ENCODE measurements around the gene TGIF1.

TGIF1 gene

DNA sequence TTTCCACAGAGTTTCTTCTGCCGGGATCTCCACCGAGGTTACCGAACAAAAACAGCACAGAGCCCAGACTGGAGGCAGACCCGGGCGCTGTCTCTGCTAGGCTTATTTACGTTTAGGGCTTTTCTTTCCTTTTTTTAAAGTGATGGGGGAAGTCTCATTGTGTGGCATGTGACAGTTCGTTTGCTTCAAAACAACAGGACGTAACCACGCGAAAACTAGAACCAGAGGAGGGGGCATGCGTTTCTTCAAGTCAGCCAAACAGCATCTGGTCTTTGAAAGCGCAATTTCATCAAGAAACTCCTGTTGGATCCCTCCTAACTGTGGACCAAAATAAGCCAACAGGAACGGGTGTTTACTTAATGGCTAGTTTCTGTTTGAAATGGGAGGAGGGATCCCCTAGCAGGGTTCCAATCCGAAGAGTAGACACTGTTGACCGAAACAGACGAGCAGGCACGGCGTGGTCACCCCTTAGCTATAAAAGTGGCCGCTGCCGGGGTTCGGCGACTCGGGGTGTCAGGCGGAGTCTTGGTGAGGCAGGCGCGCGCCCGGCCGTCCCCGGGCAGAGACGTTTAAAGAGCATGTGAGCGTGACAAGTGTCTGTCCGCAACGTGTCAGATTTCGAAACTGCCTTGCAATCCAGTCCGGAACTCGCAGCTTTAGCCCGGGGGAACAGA lies 997 bp upstream of the TGIF1 start:
- Histone ChIP-seq H3K36me3 (ENCODE audit: control insufficient read depth, insufficient read depth, low read length) (no peaks in the 10 kb centered on the region), H3K27ac (ENCODE audit: insufficient read depth, low read length, poor library complexity, severe bottlenecking) (peak overlapping the region; percentile 99), H3K4me3 (ENCODE audit: insufficient read depth, low read depth, low read length, poor library complexity, severe bottlenecking) (peak overlapping the region; percentile 59), H3K9me3 (ENCODE audit: control insufficient read depth, low read length) (no peaks in the 10 kb centered on the region), H3K4me1 (ENCODE audit: control insufficient read depth, insufficient read depth, low read length, poor library complexity, severe bottlenecking) (peaks cover 34% of the 10 kb centered on the region), H3K27me3 (replicated peaks; ENCODE audit: control insufficient read depth, insufficient read depth, low read length, poor library complexity, severe bottlenecking) (no peaks in the 10 kb centered on the region)
- peak; percentile 67 to 80 (median 70) for DNase-seq

DNA sequence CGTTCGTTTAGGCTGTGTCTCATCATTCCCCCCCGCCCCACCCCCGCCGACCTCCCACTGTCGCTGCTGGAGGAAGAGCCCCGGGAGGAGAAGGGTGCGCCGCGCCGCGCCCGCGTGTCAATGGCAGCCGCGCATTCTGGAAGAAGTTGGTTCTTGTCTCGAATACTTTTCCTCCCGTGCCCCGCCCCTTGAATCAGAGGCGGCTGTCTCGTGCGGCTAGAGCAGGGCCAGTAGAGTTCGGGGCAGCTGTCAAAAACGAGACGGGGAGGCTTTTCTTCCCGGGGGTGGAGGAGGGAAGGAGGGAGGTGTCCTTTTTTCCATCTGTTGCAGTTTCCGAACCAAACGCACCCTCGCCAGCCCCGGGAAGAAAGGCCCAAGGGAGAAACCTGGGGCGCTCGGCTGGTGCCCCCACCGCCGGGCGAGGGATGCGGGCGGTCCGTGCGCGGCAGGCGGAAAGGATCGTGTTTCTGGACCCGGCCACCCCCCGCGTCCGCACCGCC lies 410 bp upstream of the TGIF1 start:
- H3K36me3 ChIP-seq (ENCODE audit: control insufficient read depth, insufficient read depth, low read length): no peaks in the 10 kb centered on the region
- peak overlapping the region; percentile 71 for H3K4me3 ChIP-seq (ENCODE audit: insufficient read depth, low read depth, low read length, poor library complexity, severe bottlenecking)
- peak in 1 of 3 donors; percentile 76 for DNase-seq
- H3K9me3 ChIP-seq (ENCODE audit: control insufficient read depth, low read length): no peaks in the 10 kb centered on the region
- H3K27me3 ChIP-seq (replicated peaks; ENCODE audit: control insufficient read depth, insufficient read depth, low read length, poor library complexity, severe bottlenecking): no peaks in the 10 kb centered on the region
- peak overlapping the region; percentile 99 for H3K27ac ChIP-seq (ENCODE audit: insufficient read depth, low read length, poor library complexity, severe bottlenecking)
- peaks cover 34% of the 10 kb centered on the region for H3K4me1 ChIP-seq (ENCODE audit: control insufficient read depth, insufficient read depth, low read length, poor library complexity, severe bottlenecking)

DNA sequence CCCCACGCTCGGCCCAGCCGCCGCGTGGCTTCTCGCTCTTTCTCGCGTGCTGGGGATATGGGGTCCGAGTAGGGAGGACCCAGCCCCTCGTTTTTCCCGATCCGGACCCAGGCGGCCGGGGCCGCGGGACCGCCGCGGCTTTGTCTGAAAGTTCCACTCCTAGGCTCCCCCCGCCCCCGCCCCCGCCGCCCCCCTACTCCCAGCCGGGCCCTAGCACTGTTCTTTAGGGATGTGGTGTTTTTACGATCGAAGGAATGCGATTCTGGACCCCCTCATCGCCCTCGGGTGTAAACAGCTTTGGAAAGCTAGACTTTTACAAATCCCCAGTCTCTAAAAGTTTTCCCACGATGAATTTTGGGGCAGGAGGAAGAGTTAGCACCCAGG lies 819 bp downstream of the TGIF1 start:
- Histone ChIP-seq H3K4me1 (ENCODE audit: control insufficient read depth, insufficient read depth, low read length, poor library complexity, severe bottlenecking) (peaks cover 34% of the 10 kb centered on the region), H3K27me3 (replicated peaks; ENCODE audit: control insufficient read depth, insufficient read depth, low read length, poor library complexity, severe bottlenecking) (no peaks in the 10 kb centered on the region), H3K36me3 (ENCODE audit: control insufficient read depth, insufficient read depth, low read length) (no peaks in the 10 kb centered on the region), H3K9me3 (ENCODE audit: control insufficient read depth, low read length) (no peaks in the 10 kb centered on the region), H3K4me3 (ENCODE audit: insufficient read depth, low read depth, low read length, poor library complexity, severe bottlenecking) (peak overlapping the region; percentile 74), H3K27ac (ENCODE audit: insufficient read depth, low read length, poor library complexity, severe bottlenecking) (peak overlapping the region; percentile 99)
- no peak for DNase-seq

DNA sequence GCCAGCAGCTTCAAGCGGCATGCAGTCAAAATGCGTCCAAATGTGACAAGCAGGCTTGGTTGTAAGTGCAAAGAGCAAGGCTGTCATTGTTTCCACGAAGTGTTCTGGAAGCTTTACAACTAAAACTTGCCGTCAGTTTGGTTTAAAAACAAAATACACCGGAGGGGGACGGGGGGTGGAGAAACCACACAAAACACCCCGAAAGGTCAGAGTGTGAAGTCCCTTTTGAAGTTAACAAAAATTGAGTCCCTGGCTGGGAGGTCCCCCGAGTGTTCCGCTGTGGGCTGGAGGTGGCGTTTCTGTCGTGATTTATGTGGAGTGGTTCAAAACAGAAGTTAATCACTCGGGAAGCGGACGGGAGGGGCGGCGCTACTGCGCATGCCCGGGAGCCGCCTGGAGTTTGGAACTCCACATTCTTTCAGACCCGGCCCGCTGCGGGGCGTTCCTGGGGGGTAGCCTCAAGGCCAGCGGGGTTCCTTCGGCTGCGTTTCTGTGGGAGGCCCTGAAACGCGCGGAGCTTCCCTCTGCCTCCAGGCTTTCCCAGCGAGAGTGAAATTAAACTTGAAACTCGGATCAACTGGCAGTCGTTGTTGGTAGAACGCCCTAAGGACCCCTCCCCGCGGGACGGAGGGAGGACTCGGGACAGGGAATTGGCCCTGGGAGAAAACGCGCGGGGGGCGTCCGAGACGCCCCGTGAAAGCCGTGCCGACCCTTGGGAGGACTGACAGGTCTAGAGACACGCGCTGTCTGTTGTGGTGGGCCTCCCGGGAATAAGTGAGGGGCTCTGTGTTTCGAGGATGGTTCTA lies 1.4 kb downstream of the TGIF1 start:
- peaks cover 2% of the 10 kb centered on the region for H3K36me3 ChIP-seq (ENCODE audit: control insufficient read depth, insufficient read depth, low read length)
- peak; percentile 76 to 77 (median 77) for DNase-seq
- H3K9me3 ChIP-seq (ENCODE audit: control insufficient read depth, low read length): no peaks in the 10 kb centered on the region
- peak overlapping the region; percentile 74 for H3K4me3 ChIP-seq (ENCODE audit: insufficient read depth, low read depth, low read length, poor library complexity, severe bottlenecking)
- no peaks in the 10 kb centered on the region for H3K27me3 ChIP-seq (replicated peaks; ENCODE audit: control insufficient read depth, insufficient read depth, low read length, poor library complexity, severe bottlenecking)
- H3K27ac ChIP-seq (ENCODE audit: insufficient read depth, low read length, poor library complexity, severe bottlenecking): peak overlapping the region; percentile 99
- peaks cover 34% of the 10 kb centered on the region for H3K4me1 ChIP-seq (ENCODE audit: control insufficient read depth, insufficient read depth, low read length, poor library complexity, severe bottlenecking)

DNA sequence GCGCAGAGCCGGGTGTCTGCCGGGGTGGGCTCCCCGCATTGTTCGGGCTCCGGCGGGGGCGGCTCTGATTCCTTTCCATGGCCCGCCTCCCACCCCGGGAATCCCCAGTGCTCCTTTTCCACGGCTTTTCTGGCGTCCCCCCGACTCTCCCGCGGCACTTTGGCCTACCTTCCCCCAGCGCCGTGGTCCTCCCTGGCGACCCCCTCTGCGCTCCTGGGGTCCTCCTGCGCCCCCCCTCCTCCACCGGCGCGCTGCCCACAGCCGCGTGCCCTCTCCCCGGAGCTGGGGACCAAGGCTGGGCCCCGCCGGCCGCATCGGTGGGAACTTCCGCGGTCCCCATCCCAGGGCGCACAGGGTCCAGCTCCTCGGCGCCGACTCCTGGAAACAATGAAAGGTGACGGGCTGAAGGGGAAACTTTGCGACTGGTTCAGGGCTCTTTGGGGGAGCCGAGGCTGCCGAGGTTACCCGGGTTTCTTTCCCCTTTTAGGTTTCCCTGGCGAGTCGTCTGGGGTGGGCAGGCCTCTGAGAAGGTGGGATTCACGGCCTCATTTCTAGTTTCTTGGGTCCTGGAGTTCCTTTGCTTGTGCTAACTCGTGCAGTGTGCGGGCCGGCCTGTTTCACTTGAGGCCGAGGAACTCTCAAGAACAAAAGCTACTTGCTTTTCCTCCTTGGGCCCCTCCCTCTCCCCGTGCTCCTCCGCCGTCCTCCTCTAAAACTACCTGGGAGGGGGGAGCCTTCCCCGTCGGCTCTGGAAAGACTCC lies 2.2 kb downstream of the TGIF1 start:
- Histone ChIP-seq H3K4me1 (ENCODE audit: control insufficient read depth, insufficient read depth, low read length, poor library complexity, severe bottlenecking) (peaks cover 34% of the 10 kb centered on the region), H3K4me3 (ENCODE audit: insufficient read depth, low read depth, low read length, poor library complexity, severe bottlenecking) (peak overlapping the region; percentile 74), H3K9me3 (ENCODE audit: control insufficient read depth, low read length) (no peaks in the 10 kb centered on the region), H3K27ac (ENCODE audit: insufficient read depth, low read length, poor library complexity, severe bottlenecking) (peak overlapping the region; percentile 99), H3K36me3 (ENCODE audit: control insufficient read depth, insufficient read depth, low read length) (peaks cover 9% of the 10 kb centered on the region), H3K27me3 (replicated peaks; ENCODE audit: control insufficient read depth, insufficient read depth, low read length, poor library complexity, severe bottlenecking) (no peaks in the 10 kb centered on the region)
- DNase-seq: peak in 1 of 3 donors; percentile 14

DNA sequence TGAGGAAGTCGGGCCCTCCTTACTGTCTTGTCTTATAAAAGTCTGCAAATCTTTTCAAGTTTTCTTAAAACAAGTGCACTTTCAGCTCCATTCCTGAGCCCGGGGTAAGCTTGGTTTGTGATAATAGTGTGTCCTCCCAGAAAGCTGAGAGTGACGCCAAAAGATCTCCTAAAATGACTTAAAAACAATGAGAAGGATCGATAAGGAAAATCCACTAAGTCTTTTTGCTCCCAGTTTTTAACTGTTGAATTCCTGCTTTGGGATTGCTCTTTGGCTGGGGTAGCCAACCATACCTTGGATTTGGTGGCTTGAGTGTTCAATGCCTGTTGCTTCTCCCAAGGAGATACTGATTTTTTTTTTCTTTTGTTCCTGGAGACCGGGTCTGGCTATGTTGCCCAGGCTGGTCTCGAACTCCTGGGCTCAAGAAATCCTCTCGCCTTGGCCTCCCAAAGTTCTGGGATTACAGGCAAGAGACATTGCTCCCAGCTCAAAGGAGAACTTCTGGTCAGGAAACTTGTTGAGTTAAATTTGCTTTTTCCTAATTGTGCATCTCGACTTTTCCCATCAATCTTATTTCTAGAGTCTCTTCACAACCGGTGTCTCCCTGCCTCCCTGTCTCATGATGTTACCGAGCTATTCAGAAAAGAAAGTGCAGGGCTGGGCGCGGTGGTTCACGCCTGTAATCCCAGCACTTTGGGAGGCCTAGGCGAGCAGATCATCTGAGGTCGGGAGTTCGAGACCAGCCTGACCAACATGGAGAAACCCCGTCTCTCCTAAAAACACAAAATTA lies 3.0 kb downstream of the TGIF1 start:
- Histone ChIP-seq H3K9me3 (ENCODE audit: control insufficient read depth, low read length) (no peaks in the 10 kb centered on the region), H3K27me3 (replicated peaks; ENCODE audit: control insufficient read depth, insufficient read depth, low read length, poor library complexity, severe bottlenecking) (no peaks in the 10 kb centered on the region), H3K4me1 (ENCODE audit: control insufficient read depth, insufficient read depth, low read length, poor library complexity, severe bottlenecking) (peaks cover 30% of the 10 kb centered on the region), H3K36me3 (ENCODE audit: control insufficient read depth, insufficient read depth, low read length) (peaks cover 15% of the 10 kb centered on the region), H3K27ac (ENCODE audit: insufficient read depth, low read length, poor library complexity, severe bottlenecking) (peak overlapping the region; percentile 99), H3K4me3 (ENCODE audit: insufficient read depth, low read depth, low read length, poor library complexity, severe bottlenecking) (peak overlapping the region; percentile 74)
- no peak for DNase-seq

DNA sequence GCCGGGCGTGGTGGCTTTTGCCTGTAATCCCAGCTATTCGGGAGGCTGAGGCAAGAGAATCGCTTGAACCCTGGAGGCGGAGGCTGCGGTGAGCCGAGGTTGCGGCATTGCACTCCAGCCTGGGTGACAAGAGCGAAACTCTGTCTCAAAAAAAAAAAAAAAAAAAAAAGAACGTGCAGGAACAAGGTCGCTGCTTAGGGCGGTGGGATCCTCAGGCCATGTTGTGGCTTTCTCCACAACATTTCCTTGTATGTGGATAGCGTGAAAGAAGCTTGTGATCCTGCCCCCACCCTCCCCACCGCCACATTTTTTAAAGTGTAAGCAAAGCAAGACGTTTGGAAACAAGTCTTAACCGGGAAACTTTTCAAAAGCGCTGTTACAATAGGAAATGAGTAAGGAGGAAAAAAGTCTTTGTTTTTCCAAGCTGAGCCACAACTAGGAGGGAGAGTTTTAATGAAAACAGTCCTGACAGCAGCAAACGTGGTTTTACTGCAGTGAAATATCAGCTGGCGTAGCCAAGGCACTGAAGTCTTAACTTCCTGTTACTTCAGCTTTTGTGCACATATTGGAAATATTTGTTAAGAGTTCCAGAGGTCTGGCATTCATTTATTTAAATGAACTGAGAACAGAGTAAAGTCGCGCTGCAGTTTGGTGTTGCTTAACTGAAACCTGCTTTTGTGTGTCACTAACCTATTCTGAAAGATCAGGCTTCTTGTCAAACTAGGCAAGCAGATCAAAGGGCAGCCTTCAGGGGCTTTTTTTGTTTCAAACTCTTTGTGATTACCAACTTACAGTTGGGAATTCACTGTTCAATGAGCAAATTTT lies 3.8 kb downstream of the TGIF1 start:
- Histone ChIP-seq H3K9me3 (ENCODE audit: control insufficient read depth, low read length) (no peaks in the 10 kb centered on the region), H3K27me3 (replicated peaks; ENCODE audit: control insufficient read depth, insufficient read depth, low read length, poor library complexity, severe bottlenecking) (no peaks in the 10 kb centered on the region), H3K36me3 (ENCODE audit: control insufficient read depth, insufficient read depth, low read length) (peaks cover 15% of the 10 kb centered on the region), H3K4me3 (ENCODE audit: insufficient read depth, low read depth, low read length, poor library complexity, severe bottlenecking) (peak overlapping the region; percentile 40), H3K4me1 (ENCODE audit: control insufficient read depth, insufficient read depth, low read length, poor library complexity, severe bottlenecking) (peaks cover 32% of the 10 kb centered on the region), H3K27ac (ENCODE audit: insufficient read depth, low read length, poor library complexity, severe bottlenecking) (peak overlapping the region; percentile 99)
- DNase-seq: no peak

DNA sequence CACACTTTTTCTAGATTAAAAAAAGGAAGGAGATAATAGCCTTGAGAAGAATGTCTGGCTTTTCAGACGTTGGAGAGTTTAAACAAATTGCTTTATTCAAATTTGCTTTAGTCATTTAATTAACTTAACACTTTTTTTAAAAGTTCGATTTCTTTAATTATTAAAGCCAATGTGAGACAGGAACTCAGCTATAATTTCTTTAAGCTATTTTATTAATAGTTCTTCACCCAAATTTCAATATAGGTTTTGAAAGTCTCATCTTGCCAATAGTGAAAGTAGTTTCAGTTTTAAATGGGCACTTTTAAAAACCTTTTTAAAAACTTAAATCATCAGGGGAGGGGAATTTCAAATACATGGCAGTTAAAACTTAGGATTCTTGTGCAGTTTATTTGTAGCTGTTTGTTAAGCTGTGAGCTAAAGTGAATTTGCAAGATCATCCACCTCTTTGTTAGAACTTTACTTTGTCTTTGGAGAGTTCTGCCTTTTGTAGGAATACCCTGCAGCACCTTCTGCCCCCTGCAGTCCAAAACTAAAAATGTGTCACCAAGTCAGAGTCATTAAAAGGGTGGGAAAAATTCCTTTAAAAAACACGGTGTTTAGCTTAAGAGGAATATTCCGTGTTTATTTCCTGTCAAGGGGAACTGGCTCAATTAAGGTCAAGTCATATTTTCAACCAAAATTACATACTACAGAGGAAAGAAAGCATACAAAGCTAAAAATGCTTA lies 4.6 kb downstream of the TGIF1 start:
- Histone ChIP-seq H3K4me1 (ENCODE audit: control insufficient read depth, insufficient read depth, low read length, poor library complexity, severe bottlenecking) (peaks cover 34% of the 10 kb centered on the region), H3K4me3 (ENCODE audit: insufficient read depth, low read depth, low read length, poor library complexity, severe bottlenecking) (peak overlapping the region; percentile 24), H3K36me3 (ENCODE audit: control insufficient read depth, insufficient read depth, low read length) (peaks cover 15% of the 10 kb centered on the region), H3K27me3 (replicated peaks; ENCODE audit: control insufficient read depth, insufficient read depth, low read length, poor library complexity, severe bottlenecking) (no peaks in the 10 kb centered on the region), H3K27ac (ENCODE audit: insufficient read depth, low read length, poor library complexity, severe bottlenecking) (peak overlapping the region; percentile 99), H3K9me3 (ENCODE audit: control insufficient read depth, low read length) (no peaks in the 10 kb centered on the region)
- DNase-seq: peak in 1 of 3 donors; percentile 27

Measured in effector memory CD4-positive, alpha-beta T cell (primary cell).